Testis (tissue), 2 donors: ENCODE data around the gene THSD4.

Experiments used
- CTCF ChIP-seq, 3 experiments: fragments of 450-650 bp in 2 of 3; fragments of 200-600 bp in 1 of 3; sonication (generic) in 1 of 3; IDR thresholded peaks; one replicate each; pipeline ENCODE4 v1.5.1; 2016 to 2019; ENCODE audit warnings: antibody characterized with exemption in 3 of 3, mild to moderate bottlenecking in 2 of 3, moderate library complexity in 1 of 3
- POLR2A ChIP-seq: fragments of 450-650 bp; IDR thresholded peaks from one replicate; pipeline ENCODE4 v1.6.1; 2017; ENCODE audit warnings: antibody characterized with exemption, mild to moderate bottlenecking, moderate library complexity

- TF ChIP-seq POLR2A, result no peak
- TF ChIP-seq CTCF (IDR thresholded peaks at IDR 0.05), result no peak
These were observed 105.6 kb downstream of the THSD4 start for GRCh38 chr15:71220828-71221227.
